Liver (tissue), 9 donors: ENCODE results near the gene TPK1. TPM values are rescaled to one million over a fixed set of nuclear protein-coding genes. Genes with fewer than 3 reads are reported as not detected.

Source experiments
- DNase-seq: peaks from one replicate; pipeline ENCODE4 v3.0.0-alpha.2; 2017; ENCODE audit warnings: low spot score
- H3K27ac ChIP-seq, 2 donors: one replicate each; pipeline ENCODE4 v1.7.0; 2013; ENCODE audit warnings: inconsistent platforms in 2 of 2, low read length in 2 of 2, control low read depth in 1 of 2, low read depth in 1 of 2, mild to moderate bottlenecking in 1 of 2
- H3K27me3 ChIP-seq, 4 donors: one replicate each; pipeline versions ENCODE4 v1.6.1 to v1.7.0; 2013; ENCODE audit warnings: low read length in 3 of 4, inconsistent platforms in 1 of 4, mild to moderate bottlenecking in 1 of 4, moderate library complexity in 1 of 4; ENCODE audit not compliant: control insufficient read depth in 4 of 4, insufficient read depth in 4 of 4
- H3K36me3 ChIP-seq, 4 donors: one replicate each; pipeline versions ENCODE4 v1.6.1 to v1.7.0; 2013; ENCODE audit warnings: low read length in 3 of 4, mild to moderate bottlenecking in 3 of 4, low read depth in 1 of 4, moderate library complexity in 1 of 4; ENCODE audit not compliant: control insufficient read depth in 4 of 4, insufficient read depth in 3 of 4
- H3K4me1 ChIP-seq, 4 donors: one replicate each; pipeline versions ENCODE4 v1.6.1 to v1.7.0; 2013; ENCODE audit warnings: low read length in 3 of 4, mild to moderate bottlenecking in 3 of 4, moderate library complexity in 1 of 4; ENCODE audit not compliant: control insufficient read depth in 4 of 4, insufficient read depth in 4 of 4
- H3K4me3 ChIP-seq, 3 donors: one replicate each; pipeline versions ENCODE4 v1.6.1 to v1.7.0; 2013; ENCODE audit warnings: low read length in 3 of 3, control low read depth in 1 of 3, low read depth in 1 of 3, mild to moderate bottlenecking in 1 of 3
- H3K9ac ChIP-seq, 2 donors: one replicate each; pipeline ENCODE4 v1.7.0; 2013; ENCODE audit warnings: low read length in 2 of 2, mild to moderate bottlenecking in 2 of 2, moderate library complexity in 2 of 2, control low read depth in 1 of 2, low read depth in 1 of 2
- H3K9me3 ChIP-seq, 4 donors: one replicate each; pipeline versions ENCODE4 v1.6.1 to v1.7.0; 2013; ENCODE audit warnings: low read length in 3 of 4; ENCODE audit not compliant: control insufficient read depth in 4 of 4
- ATF3 ChIP-seq: IDR thresholded peaks from 2 replicates; pipeline ENCODE4 v1.6.1; 2016; ENCODE audit warnings: antibody characterized with exemption
- CTCF ChIP-seq: fragments of 150-350 bp; IDR thresholded peaks from 2 replicates; pipeline ENCODE4 v1.5.1; 2017; ENCODE audit warnings: improper control_type of control experiment, low read depth, low read length; ENCODE audit not compliant: missing input control
- EGR1 ChIP-seq, 2 donors: IDR thresholded peaks; 2 replicates each; pipeline ENCODE4 v1.6.1; 2016 to 2018; ENCODE audit warnings: antibody characterized with exemption in 2 of 2, low read depth in 2 of 2
- FOXA1 ChIP-seq: IDR thresholded peaks from 2 replicates; pipeline ENCODE4 v1.6.1; 2016; ENCODE audit warnings: antibody characterized with exemption
- FOXA2 ChIP-seq: IDR thresholded peaks from 2 replicates; pipeline ENCODE4 v1.6.1; 2016; ENCODE audit warnings: antibody characterized with exemption
- GABPA ChIP-seq, 2 donors: IDR thresholded peaks in 1 of 2; conservative IDR thresholded peaks in 1 of 2; 2 replicates each; pipeline ENCODE4 v1.6.1; 2016; ENCODE audit warnings: antibody characterized with exemption in 2 of 2, mild to moderate bottlenecking in 1 of 2, moderate library complexity in 1 of 2
- HNF4A ChIP-seq, 2 donors: conservative IDR thresholded peaks; 2 replicates each; pipeline ENCODE4 v1.6.1; 2016; ENCODE audit warnings: antibody characterized with exemption in 2 of 2, mild to moderate bottlenecking in 2 of 2
- HNF4G ChIP-seq: IDR thresholded peaks from 2 replicates; pipeline ENCODE4 v1.6.1; 2016; ENCODE audit warnings: antibody characterized with exemption
- JUND ChIP-seq, 2 donors: IDR thresholded peaks; 2 replicates each; pipeline ENCODE4 v1.6.1; 2016; ENCODE audit warnings: antibody characterized with exemption in 2 of 2
- MAX ChIP-seq: IDR thresholded peaks from 2 replicates; pipeline ENCODE4 v1.6.1; 2016; ENCODE audit warnings: antibody characterized with exemption
- NR2F2 ChIP-seq: IDR thresholded peaks from 2 replicates; pipeline ENCODE4 v1.6.1; 2016; ENCODE audit warnings: antibody characterized with exemption
- RAD21 ChIP-seq, 2 donors: IDR thresholded peaks; 2 replicates each; pipeline ENCODE4 v1.6.1; 2016; ENCODE audit warnings: antibody characterized with exemption in 2 of 2, mild to moderate bottlenecking in 2 of 2
- REST ChIP-seq: IDR thresholded peaks from 2 replicates; pipeline ENCODE4 v1.6.1; 2016; ENCODE audit warnings: antibody characterized with exemption, mild to moderate bottlenecking
- RXRA ChIP-seq, 2 donors: IDR thresholded peaks; 2 replicates each; pipeline ENCODE4 v1.6.1; 2017 to 2018; ENCODE audit warnings: antibody characterized with exemption in 2 of 2, mild to moderate bottlenecking in 1 of 2
- SP1 ChIP-seq: IDR thresholded peaks from 2 replicates; pipeline ENCODE4 v1.6.1; 2018; ENCODE audit warnings: antibody characterized with exemption, mild to moderate bottlenecking
- TAF1 ChIP-seq: conservative IDR thresholded peaks from 2 replicates; pipeline ENCODE4 v1.6.1; 2016; ENCODE audit warnings: antibody characterized with exemption, mild to moderate bottlenecking
- YY1 ChIP-seq: IDR thresholded peaks from 2 replicates; pipeline ENCODE4 v1.6.1; 2016; ENCODE audit warnings: antibody characterized with exemption, mild to moderate bottlenecking
- WGBS: extraction: QIAGEN DNeasy Blood & Tissue Kit; methylation state at CpG from one replicate; pipeline ENCODE4 v1.1.7; 2013; 5-methylcytosine and 5-hydroxymethylcytosine counted together
- polyA plus RNA-seq, 2 donors: library from polyadenylated mRNA; stranded (reverse) in 1 of 2; unstranded in 1 of 2; fragments of 200-250 nt in 1 of 2; fragments of >200 nt in 1 of 2; fragmentation: Nextera tagmentation in 1 of 2; extraction: Ambion mirVana in 1 of 2; gene quantifications; one replicate each; pipeline versions ENCODE4 v1.2.1 to v1.2.3, GENCODE V29; 2013 to 2015
- total RNA-seq, 2 donors: library from RNA; depleted of rRNA; stranded (reverse); fragments of >200 nt; gene quantifications; one replicate each; pipeline ENCODE4 v1.2.3, GENCODE V29; 2014
- donor health status: healthy.
- donor health status: healthy.
- donor health status: healthy.
- donor health status: healthy.
- donor health status: healthy.

TPK1 gene
- total and polyA plus RNA-seq, 4 donors = 2.2 to 7.5 (median 3.3) TPM

- WGBS = 85% methylated on average over 3 of the region's 3 CpGs
- Histone ChIP-seq H3K4me3 (no peak overlapping the region), H3K9me3 (no peaks in the 10 kb centered on the region), H3K27ac (no peak overlapping the region), H3K9ac (no peak overlapping the region), H3K4me1 (no peaks in the 10 kb centered on the region), H3K36me3 (no peaks in the 10 kb centered on the region), H3K27me3 (no peaks in the 10 kb centered on the region)
- DNase-seq = no peak
- TF ChIP-seq HNF4A (conservative IDR thresholded peaks at IDR 0.05) = no peak
- TF ChIP-seq YY1 = no peak
- TF ChIP-seq FOXA1 = no peak
- no peak for TF ChIP-seq SP1
- no peak for TF ChIP-seq NR2F2
- no peak for TF ChIP-seq EGR1 (IDR thresholded peaks at IDR 0.05; ENCODE audit: low read depth in 2 of 2)
- TF ChIP-seq GABPA (IDR thresholded peaks at IDR 0.05 in 1 of 2, conservative IDR thresholded peaks at IDR 0.05 in 1 of 2) = no peak
- TF ChIP-seq TAF1 = no peak
- TF ChIP-seq MAX = no peak
- TF ChIP-seq JUND (IDR thresholded peaks at IDR 0.05) = no peak
- no peak for TF ChIP-seq RAD21 (IDR thresholded peaks at IDR 0.05)
Measured at GRCh38 chr7:144606261-144606660, 229.6 kb downstream of the TPK1 start.

GRCh38 chr7:144596953-144597352 is 238.9 kb downstream of the TPK1 start:
- H3K36me3 ChIP-seq = no peaks in the 10 kb centered on the region
- peaks cover 0 to 11% (median 1%) of the 10 kb centered on the region in 4 donors for H3K9me3 ChIP-seq
- no peak overlapping the region for H3K4me3 ChIP-seq
- DNase-seq = no peak
- no peak overlapping the region for H3K9ac ChIP-seq
- H3K27ac ChIP-seq = no peak overlapping the region
- TF ChIP-seq CTCF (no peak), HNF4G (no peak), GABPA (IDR thresholded peaks at IDR 0.05 in 1 of 2, conservative IDR thresholded peaks at IDR 0.05 in 1 of 2) (no peak), EGR1 (IDR thresholded peaks at IDR 0.05; ENCODE audit: low read depth in 2 of 2) (no peak), TAF1 (no peak), MAX (no peak), REST (no peak), FOXA2 (no peak), NR2F2 (no peak), RXRA (IDR thresholded peaks at IDR 0.05) (no peak), FOXA1 (no peak), HNF4A (conservative IDR thresholded peaks at IDR 0.05) (no peak), RAD21 (IDR thresholded peaks at IDR 0.05) (no peak), SP1 (no peak), ATF3 (no peak)
- no peaks in the 10 kb centered on the region for H3K4me1 ChIP-seq
- 90% methylated on average over 4 of the region's 4 CpGs for WGBS
- no peaks in the 10 kb centered on the region for H3K27me3 ChIP-seq
